ENCODE measurements around the gene SETD5.

DNA sequence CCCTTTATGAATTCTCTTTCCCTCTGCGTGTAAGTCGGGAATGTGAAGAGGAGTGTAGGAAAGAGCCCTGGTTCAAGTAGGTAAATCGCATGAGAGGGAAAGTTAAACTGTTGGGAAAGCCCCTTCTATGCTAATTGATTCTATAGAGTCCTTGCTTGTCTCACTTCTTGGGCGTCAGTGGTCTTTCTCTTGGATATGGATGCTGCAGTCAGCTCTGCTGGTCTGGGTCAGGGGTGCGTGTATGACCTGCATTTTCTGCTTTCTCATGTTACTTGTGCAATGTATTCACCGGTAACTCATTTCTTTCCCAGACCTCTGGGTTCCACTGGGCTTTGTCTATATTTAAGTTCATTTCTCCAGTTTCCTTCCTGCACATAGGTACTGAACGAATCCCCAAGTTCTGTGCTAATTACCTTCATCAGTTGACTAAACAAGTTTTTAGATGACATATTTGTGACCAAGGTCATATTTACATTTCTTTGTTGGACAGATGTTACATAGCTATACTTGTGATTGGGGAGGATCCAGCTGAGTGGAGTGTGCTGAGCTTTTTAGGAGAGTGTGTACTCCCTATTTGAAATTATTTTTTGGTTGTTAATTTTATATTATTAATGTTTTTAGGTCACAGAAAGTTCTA lies 1.4 kb downstream of the SETD5 start:
- TF ChIP-seq EP300 (IDR thresholded peaks at IDR 0.05) (no peak), POLR2AphosphoS5 (IDR thresholded peaks at IDR 0.05) (peak in 2 of 4 donors; percentile 1 to 6)
- TF ChIP-seq, protein P1, sequence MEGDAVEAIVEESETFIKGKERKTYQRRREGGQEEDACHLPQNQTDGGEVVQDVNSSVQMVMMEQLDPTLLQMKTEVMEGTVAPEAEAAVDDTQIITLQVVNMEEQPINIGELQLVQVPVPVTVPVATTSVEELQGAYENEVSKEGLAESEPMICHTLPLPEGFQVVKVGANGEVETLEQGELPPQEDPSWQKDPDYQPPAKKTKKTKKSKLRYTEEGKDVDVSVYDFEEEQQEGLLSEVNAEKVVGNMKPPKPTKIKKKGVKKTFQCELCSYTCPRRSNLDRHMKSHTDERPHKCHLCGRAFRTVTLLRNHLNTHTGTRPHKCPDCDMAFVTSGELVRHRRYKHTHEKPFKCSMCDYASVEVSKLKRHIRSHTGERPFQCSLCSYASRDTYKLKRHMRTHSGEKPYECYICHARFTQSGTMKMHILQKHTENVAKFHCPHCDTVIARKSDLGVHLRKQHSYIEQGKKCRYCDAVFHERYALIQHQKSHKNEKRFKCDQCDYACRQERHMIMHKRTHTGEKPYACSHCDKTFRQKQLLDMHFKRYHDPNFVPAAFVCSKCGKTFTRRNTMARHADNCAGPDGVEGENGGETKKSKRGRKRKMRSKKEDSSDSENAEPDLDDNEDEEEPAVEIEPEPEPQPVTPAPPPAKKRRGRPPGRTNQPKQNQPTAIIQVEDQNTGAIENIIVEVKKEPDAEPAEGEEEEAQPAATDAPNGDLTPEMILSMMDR (IDR thresholded peaks at IDR 0.05) = no peak
